Measurements from ENCODE around the gene AHNAK. TPM values are rescaled to one million over a fixed set of nuclear protein-coding genes. Genes with fewer than 3 reads are reported as not detected.
A peak's percentile ranks its signal among the peaks of the same experiment; 100 is the strongest.

The AHNAK gene
- total RNA-seq, 3 donors from 2014 or later, result 473 to 1,283 (median 535) TPM

DNA sequence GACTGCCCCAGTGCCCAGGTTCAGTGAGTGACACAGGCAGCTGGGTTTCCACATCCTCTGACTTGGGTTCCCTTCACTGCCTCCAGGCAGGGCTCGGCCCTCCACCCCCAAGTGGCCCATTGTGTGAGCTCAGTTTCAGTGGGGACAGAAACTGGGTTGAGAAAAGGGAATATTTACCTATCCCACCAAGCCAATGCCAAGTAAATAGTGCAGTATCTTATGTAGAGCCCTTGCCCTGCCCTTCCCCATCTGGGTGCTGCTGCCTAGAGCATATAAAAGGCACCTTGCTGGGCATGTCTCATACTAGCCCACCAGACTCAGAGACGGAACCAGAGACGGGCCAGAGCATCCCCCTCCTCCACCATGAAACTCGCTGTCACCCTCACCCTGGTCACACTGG, 127.9 kb downstream of the AHNAK start, which contains the start of gene SCGB1A1:
Gene SCGB1A1, plus strand, starts transcription at position 301 of the 400 bp plus-strand sequence. Its CDS starts 63 bp downstream, at position 364.
- H3K4me1 ChIP-seq (ENCODE audit: low read depth), result no peaks in the 10 kb centered on the region
- no peaks in the 10 kb centered on the region for H3K36me3 ChIP-seq (ENCODE audit: low read depth)
- ATAC-seq (no peak), DNase-seq (peak in 1 of 3 donors; percentile 14)
- intact Hi-C loops (cut with DNase I, micrococcal nuclease), result no loop called here
- no peaks in the 10 kb centered on the region for H3K9me3 ChIP-seq
- no peak within 1 kb of the TSS for H3K4me3 ChIP-seq
- TF ChIP-seq, protein P1, sequence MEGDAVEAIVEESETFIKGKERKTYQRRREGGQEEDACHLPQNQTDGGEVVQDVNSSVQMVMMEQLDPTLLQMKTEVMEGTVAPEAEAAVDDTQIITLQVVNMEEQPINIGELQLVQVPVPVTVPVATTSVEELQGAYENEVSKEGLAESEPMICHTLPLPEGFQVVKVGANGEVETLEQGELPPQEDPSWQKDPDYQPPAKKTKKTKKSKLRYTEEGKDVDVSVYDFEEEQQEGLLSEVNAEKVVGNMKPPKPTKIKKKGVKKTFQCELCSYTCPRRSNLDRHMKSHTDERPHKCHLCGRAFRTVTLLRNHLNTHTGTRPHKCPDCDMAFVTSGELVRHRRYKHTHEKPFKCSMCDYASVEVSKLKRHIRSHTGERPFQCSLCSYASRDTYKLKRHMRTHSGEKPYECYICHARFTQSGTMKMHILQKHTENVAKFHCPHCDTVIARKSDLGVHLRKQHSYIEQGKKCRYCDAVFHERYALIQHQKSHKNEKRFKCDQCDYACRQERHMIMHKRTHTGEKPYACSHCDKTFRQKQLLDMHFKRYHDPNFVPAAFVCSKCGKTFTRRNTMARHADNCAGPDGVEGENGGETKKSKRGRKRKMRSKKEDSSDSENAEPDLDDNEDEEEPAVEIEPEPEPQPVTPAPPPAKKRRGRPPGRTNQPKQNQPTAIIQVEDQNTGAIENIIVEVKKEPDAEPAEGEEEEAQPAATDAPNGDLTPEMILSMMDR (IDR thresholded peaks at IDR 0.05), result no peak

DNA sequence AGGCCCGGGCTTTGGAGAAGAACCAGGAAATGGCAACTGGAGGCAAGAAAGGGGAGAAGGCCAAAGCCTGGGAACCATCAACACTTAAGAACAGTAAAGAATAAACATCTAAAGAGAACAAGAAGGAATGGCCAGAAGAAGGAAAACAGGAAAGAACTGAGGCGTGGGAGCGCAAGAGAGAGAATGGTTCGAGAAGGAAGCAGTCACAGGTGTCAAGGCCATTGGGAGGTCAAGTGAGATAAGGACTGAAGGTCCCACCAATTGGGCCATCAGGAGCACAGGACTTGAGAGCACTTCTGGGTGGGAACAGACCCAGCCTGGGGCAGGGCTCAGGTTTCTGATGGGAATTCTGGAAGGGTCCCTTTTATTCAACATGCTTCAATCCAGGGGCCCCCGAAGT, 128.5 kb downstream of the AHNAK start:
- TF ChIP-seq, protein P1 (IDR thresholded peaks at IDR 0.05), result no peak
- ATAC-seq (no peak), DNase-seq (peak in 1 of 3 donors; percentile 10)
- no peaks in the 10 kb centered on the region for H3K9me3 ChIP-seq
- no peak overlapping the region for H3K4me3 ChIP-seq
- no peaks in the 10 kb centered on the region for H3K4me1 ChIP-seq (ENCODE audit: low read depth)
- no peaks in the 10 kb centered on the region for H3K36me3 ChIP-seq (ENCODE audit: low read depth)
- intact Hi-C loops (cut with DNase I, micrococcal nuclease), result no loop called here

DNA sequence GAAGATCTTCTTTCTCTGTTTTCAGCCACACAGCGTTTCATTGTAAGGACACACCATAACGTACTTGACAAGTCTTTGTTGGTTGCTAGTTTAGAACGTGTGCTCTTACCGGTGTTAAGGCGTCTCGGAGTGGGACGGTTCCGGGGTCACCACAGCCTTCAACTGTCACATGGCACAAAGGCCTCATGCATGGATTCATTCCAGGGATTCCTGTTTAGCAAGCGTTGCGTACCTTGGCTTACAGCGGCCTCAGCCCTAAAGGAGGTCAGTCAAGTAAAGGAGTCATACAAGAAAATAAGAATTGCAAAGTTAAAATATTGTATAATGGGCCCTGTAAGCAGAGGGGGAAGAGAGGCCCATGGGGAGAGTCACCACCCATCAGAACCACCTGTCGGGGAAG, 130.0 kb downstream of the AHNAK start:
- H3K36me3 ChIP-seq (ENCODE audit: low read depth), result no peaks in the 10 kb centered on the region
- no peaks in the 10 kb centered on the region for H3K9me3 ChIP-seq
- peak in 1 of 3 donors; percentile 17 for DNase-seq
- intact Hi-C loops (cut with DNase I, micrococcal nuclease), result no loop called here
- TF ChIP-seq, protein P1 (IDR thresholded peaks at IDR 0.05), result no peak
- no peak overlapping the region for H3K4me3 ChIP-seq
- H3K4me1 ChIP-seq (ENCODE audit: low read depth), result no peaks in the 10 kb centered on the region
- no peak for ATAC-seq

DNA sequence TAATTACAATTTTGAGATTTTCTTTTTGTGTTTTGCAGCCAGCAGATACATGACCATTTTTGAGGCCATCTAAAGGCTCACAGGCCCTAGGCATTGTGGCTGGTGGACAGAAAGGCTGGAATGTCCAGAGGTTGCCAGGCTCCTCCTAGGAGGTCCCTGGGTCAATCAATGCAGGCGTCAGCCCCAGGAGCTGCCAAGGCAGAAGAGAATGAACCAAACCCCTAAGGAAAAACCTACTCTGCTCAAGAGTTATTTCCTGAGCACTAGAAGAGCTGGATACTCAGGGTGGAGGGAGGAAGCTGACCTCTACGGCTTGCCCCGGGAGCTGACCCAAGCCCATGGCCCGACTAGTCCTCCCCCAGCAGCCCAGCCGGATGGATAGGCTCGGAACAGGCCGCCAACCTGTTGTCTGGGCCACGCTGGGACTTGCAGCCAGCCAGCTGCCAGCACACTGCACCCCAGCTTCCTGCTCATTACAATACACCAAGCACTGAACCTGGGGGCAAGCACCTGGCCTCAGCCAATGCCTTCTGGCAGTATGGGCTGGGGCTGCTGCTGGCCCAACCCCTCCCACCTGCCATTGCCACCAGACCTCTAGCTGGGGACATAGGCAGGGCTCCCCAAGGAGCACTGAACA, 133.4 kb downstream of the AHNAK start:
- H3K4me3 ChIP-seq, result no peak overlapping the region
- DNase-seq (no peak), ATAC-seq (no peak)
- TF ChIP-seq, protein P1 (IDR thresholded peaks at IDR 0.05), result no peak
- intact Hi-C loops (cut with DNase I, micrococcal nuclease), result no loop called here
- H3K36me3 ChIP-seq (ENCODE audit: low read depth), result no peaks in the 10 kb centered on the region
- no peaks in the 10 kb centered on the region for H3K4me1 ChIP-seq (ENCODE audit: low read depth)
- no peaks in the 10 kb centered on the region for H3K9me3 ChIP-seq

DNA sequence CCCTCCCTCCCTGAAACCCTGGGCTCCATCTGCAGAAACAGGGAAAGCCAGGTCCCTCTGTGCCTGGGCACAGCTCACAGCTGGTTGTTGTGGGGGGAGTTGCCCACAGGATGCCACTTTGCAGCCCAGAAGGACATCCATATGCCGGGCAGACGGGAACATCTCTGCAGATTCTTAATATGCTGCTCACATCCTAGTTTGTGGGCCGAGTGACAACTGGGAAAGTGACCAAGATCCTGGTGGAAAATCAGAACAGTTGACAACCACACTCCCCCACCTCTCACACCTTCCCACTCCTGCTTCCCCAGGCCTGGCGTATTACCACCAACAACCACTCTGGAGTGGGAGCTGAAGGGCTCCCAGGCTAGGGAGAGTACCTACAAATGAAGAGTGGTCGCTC, 135.1 kb downstream of the AHNAK start:
- H3K9me3 ChIP-seq, result no peaks in the 10 kb centered on the region
- TF ChIP-seq, protein P1 (IDR thresholded peaks at IDR 0.05), result no peak
- DNase-seq (peak in 1 of 3 donors; percentile 17), ATAC-seq (no peak)
- no peaks in the 10 kb centered on the region for H3K36me3 ChIP-seq (ENCODE audit: low read depth)
- no peaks in the 10 kb centered on the region for H3K4me1 ChIP-seq (ENCODE audit: low read depth)
- intact Hi-C loops (cut with DNase I, micrococcal nuclease), result no loop called here
- no peak overlapping the region for H3K4me3 ChIP-seq

All from mucosa of descending colon (tissue), 3 donors.